Measurements from ENCODE around the gene ZP2.

ZP2 gene

GRCh38 chr16:21150375-21151001 lies 60.9 kb downstream of the ZP2 start, which contains the start of gene DNAH3:
Gene DNAH3, minus strand, starts transcription at chr16:21150846. Its CDS starts 527 bp downstream, at chr16:21150319.
- DNase-seq (ENCODE audit: low read depth in 2 of 2): no peak

All from stimulated activated CD4-positive, alpha-beta T cell treated with anti-CD3 and anti-CD28 coated beads, Interleukin-4, amount 100 ng/mL, for 48 hours (primary cell).